ENCODE results near the gene DNAJC13. TPM values are rescaled to one million over a fixed set of nuclear protein-coding genes. Genes with fewer than 3 reads are reported as not detected.

Gene DNAJC13
- total and polyA plus RNA-seq, 2 donors (not counting 3 experiments of a cell fraction or from before 2014, with no cell fraction given) = 14.3 to 71.7 TPM

DNA sequence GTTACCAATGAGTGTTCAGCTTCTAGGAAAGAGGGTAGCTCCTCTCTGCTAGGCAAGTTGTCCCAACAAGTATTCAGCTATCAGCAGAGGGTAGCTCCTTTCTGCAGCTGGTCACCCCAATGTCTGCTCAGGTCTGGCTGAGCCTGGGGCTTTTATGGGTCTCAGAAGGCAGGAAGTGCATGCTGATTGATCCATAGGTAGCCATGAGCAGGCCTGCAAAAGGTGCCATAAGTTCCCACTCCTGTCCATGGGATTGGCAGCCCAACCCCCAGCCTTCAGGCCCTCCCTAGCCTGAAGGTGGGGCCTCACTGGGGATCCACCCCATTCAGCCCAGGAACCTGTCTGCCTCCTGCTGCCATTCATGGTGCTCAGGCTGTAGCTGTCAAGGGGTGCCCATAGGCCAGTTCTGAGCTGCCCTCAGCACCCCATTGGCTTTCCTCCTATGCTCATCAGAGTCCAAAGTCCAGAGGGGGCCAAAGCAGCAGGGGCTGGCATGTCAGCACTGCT is 34.6 kb upstream of the DNAJC13 start:
- Histone ChIP-seq H3K4me3 (replicated peaks in 1 of 3; ENCODE audit: insufficient read depth in 1 of 3, low read depth in 1 of 3, low read length in 3 of 3) (no peak overlapping the region), H3K9ac (replicated peaks; ENCODE audit: extremely low read depth, insufficient read depth, low read length) (no peak overlapping the region), H3K4me2 (ENCODE audit: insufficient read depth, low read length) (no peak overlapping the region), H3K27ac (ENCODE audit: insufficient read depth, low read depth, low read length) (no peak overlapping the region), H4K20me1 (replicated peaks; ENCODE audit: control insufficient read depth, extremely low read depth, insufficient read depth, low read length) (no peaks in the 10 kb centered on the region), H3K9me3 (replicated peaks; ENCODE audit: control insufficient read depth, insufficient read depth, low read length) (no peaks in the 10 kb centered on the region), H3K36me3 (ENCODE audit: control insufficient read depth in 2 of 2, extremely low read depth in 1 of 2, insufficient read depth in 2 of 2, low read length in 2 of 2) (no peaks in the 10 kb centered on the region), H2AFZ (ENCODE audit: low read depth, low read length) (no peak overlapping the region), H3K79me2 (ENCODE audit: control insufficient read depth, insufficient read depth, low read length) (no peaks in the 10 kb centered on the region), H3K9me1 (replicated peaks; ENCODE audit: control insufficient read depth, extremely low read depth, insufficient read depth, low read length) (no peaks in the 10 kb centered on the region), H3K4me1 (ENCODE audit: control insufficient read depth, extremely low read depth, insufficient read depth, low read length) (no peaks in the 10 kb centered on the region), H3K27me3 (ENCODE audit: control insufficient read depth in 2 of 2, insufficient read depth in 2 of 2, low read length in 2 of 2) (peaks cover 1 to 7% of the 10 kb centered on the region in 2 experiments)
- dilution Hi-C loops (cut with MboI; ENCODE audit: extremely low pct_ligation_motif_present, low sequenced_read_pairs) = no loop called here
- CTCF ChIA-PET = interaction anchor here (1.5 kb wide), 1 partner anchor 16 kb away, joined by 3 read pairs; no protein-coding TSS in a partner anchor
- intact Hi-C loops (cut with micrococcal nuclease) = no loop called here
- DNase-seq (ENCODE audit: low read depth, low spot score) (no peak), FAIRE-seq (no peak)
- POLR2A ChIA-PET = no interaction called here
- no TSS peak for BruUV-seq (replicated peaks)
- no peak for TF ChIP-seq POLR2AphosphoS5 (IDR thresholded peaks at IDR 0.05; ENCODE audit: insufficient read depth, low read depth, low read length)
- no peak for TF ChIP-seq GATA2 (IDR thresholded peaks at IDR 0.05; ENCODE audit: insufficient read depth, insufficient read length, low read depth, low read length)
- TF ChIP-seq, protein P1, sequence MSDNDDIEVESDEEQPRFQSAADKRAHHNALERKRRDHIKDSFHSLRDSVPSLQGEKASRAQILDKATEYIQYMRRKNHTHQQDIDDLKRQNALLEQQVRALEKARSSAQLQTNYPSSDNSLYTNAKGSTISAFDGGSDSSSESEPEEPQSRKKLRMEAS (IDR thresholded peaks at IDR 0.05; ENCODE audit: insufficient read depth, insufficient read length) = no peak
- TF ChIP-seq EZH2 (IDR thresholded peaks at IDR 0.05; ENCODE audit: borderline replicate concordance, low read depth, low read length, severe bottlenecking) = no peak
- no peak for TF ChIP-seq JUN (IDR thresholded peaks at IDR 0.05; ENCODE audit: borderline replicate concordance, insufficient read depth, insufficient read length, low read depth)
- TF ChIP-seq, protein P2, sequence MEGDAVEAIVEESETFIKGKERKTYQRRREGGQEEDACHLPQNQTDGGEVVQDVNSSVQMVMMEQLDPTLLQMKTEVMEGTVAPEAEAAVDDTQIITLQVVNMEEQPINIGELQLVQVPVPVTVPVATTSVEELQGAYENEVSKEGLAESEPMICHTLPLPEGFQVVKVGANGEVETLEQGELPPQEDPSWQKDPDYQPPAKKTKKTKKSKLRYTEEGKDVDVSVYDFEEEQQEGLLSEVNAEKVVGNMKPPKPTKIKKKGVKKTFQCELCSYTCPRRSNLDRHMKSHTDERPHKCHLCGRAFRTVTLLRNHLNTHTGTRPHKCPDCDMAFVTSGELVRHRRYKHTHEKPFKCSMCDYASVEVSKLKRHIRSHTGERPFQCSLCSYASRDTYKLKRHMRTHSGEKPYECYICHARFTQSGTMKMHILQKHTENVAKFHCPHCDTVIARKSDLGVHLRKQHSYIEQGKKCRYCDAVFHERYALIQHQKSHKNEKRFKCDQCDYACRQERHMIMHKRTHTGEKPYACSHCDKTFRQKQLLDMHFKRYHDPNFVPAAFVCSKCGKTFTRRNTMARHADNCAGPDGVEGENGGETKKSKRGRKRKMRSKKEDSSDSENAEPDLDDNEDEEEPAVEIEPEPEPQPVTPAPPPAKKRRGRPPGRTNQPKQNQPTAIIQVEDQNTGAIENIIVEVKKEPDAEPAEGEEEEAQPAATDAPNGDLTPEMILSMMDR (IDR thresholded peaks at IDR 0.05; ENCODE audit: extremely low read depth in 1 of 2, insufficient read depth in 1 of 2, low read depth in 1 of 2, low read length in 2 of 2) = no peak
